ENCODE results near the gene THBS4. TPM values are rescaled to one million over a fixed set of nuclear protein-coding genes. Genes with fewer than 3 reads are reported as not detected.
A peak's percentile ranks its signal among the peaks of the same experiment; 100 is the strongest.

THBS4 gene
- total and polyA plus RNA-seq, 9 of the 15 experiments (the other 6 are each of a cell fraction or from before 2014, with no cell fraction given) = 0.07 to 0.08 TPM; not detected in 7

DNA sequence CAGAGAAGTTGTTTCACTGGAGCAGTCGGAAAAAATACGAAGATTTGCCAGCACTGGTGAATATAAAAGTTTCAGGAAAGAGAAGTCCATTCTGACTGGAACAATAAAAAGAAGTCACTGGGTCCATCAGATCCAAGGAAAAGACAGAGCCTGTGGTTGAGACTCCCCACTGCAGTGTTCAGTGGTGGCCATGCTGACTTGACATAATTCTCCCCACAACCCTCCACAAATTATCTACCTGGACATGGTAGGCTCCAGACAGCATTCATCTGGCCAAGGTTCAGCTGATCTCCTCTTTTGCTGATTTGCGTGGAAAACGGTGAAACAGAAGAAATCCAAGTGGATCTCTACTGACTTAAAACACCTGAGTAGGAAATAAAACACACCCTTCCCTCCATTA lies 8.0 kb downstream of the THBS4 start:
- no peaks in the 10 kb centered on the region for H3K4me1 ChIP-seq (replicated peaks in 1 of 2; ENCODE audit: control insufficient read depth in 2 of 2, insufficient read depth in 2 of 2, low read length in 2 of 2)
- no peak for TF ChIP-seq ZNF639 (CRISPR knock-in tag; conservative IDR thresholded peaks at IDR 0.05 in 1 of 2, IDR thresholded peaks at IDR 0.05 in 1 of 2)
- TF ChIP-seq C11orf30 (IDR thresholded peaks at IDR 0.05; ENCODE audit: low read depth) = 0 out of 2 replicates have a peak, but pooled peaks have one; percentile 21
- peak; percentile 65 for TF ChIP-seq ZNF316 (IDR thresholded peaks at IDR 0.05)
- TF ChIP-seq HDAC3 (IDR thresholded peaks at IDR 0.05; ENCODE audit: borderline replicate concordance, partially characterized antibody) = no peak
- TF ChIP-seq MAFF (IDR thresholded peaks at IDR 0.05; ENCODE audit: low read length) = 0 out of 2 replicates have a peak, but pooled peaks have one; percentile 23
- no peak; the same call in 1 of the 2 replicates for TF ChIP-seq MAFG (tag; conservative IDR thresholded peaks at IDR 0.05)
- H4K20me1 ChIP-seq (replicated peaks; ENCODE audit: control insufficient read depth, insufficient read depth, low read length) = no peaks in the 10 kb centered on the region
- 0% methylated on average over 4 of the region's 4 CpGs for WGBS (ENCODE audit: insufficient coverage, low coverage, missing lambda C conversion rate)
- ChIA-PET POLR2A (interaction anchor here (0.6 kb wide), 1 partner anchor 1854 kb away, joined by 3 read pairs; no protein-coding TSS in a partner anchor), CTCF (ENCODE audit: low intra/inter-chr PET ratio) (no interaction called here)
- H3K4me2 ChIP-seq (ENCODE audit: insufficient read depth, low read length) = no peak overlapping the region
- no peaks in the 10 kb centered on the region for H3K9me3 ChIP-seq (replicated peaks; ENCODE audit: control insufficient read depth, insufficient read depth, low read depth, low read length)
- H2AFZ ChIP-seq (ENCODE audit: low read depth, low read length) = no peak overlapping the region
- no peak overlapping the region for H3K27ac ChIP-seq (ENCODE audit: extremely low read depth, low read depth, low read length)
- FAIRE-seq (no peak), ATAC-seq (no peak), DNase-seq (ENCODE audit: extremely low read depth in 1 of 4, low spot score in 3 of 4) (no peak)
- BruUV-seq (replicated peaks) = no TSS peak
- intact Hi-C loops (cut with micrococcal nuclease) = no loop called here
- H3K9me1 ChIP-seq (ENCODE audit: control insufficient read depth, insufficient read depth, low read length) = no peaks in the 10 kb centered on the region
- in situ Hi-C loops (cut with MboI) = no loop called here
- no peaks in the 10 kb centered on the region for H3K36me3 ChIP-seq (ENCODE audit: control insufficient read depth, insufficient read depth, low read length)
- peaks cover 6 to 28% of the 10 kb centered on the region in 2 experiments for H3K27me3 ChIP-seq (ENCODE audit: control insufficient read depth in 2 of 2, insufficient read depth in 2 of 2, low read length in 2 of 2)
- no peak overlapping the region for H3K9ac ChIP-seq (ENCODE audit: insufficient read depth in 1 of 2, low read depth in 2 of 2, low read length in 2 of 2)
- H3K4me3 ChIP-seq = no peak overlapping the region
- H3K79me2 ChIP-seq (ENCODE audit: control insufficient read depth, insufficient read depth, low read length) = no peaks in the 10 kb centered on the region
